GF-D8 (cell line): Measurements from ENCODE around the gene NHS.

Source experiments
- DNase-seq: peaks from one replicate; lab custom pipeline; 2025; lab: John Stamatoyannopoulos, UW

Gene NHS

GRCh38 chrX:17622331-17622730, 247.3 kb downstream of the NHS start:
- no peak for DNase-seq

DNA sequence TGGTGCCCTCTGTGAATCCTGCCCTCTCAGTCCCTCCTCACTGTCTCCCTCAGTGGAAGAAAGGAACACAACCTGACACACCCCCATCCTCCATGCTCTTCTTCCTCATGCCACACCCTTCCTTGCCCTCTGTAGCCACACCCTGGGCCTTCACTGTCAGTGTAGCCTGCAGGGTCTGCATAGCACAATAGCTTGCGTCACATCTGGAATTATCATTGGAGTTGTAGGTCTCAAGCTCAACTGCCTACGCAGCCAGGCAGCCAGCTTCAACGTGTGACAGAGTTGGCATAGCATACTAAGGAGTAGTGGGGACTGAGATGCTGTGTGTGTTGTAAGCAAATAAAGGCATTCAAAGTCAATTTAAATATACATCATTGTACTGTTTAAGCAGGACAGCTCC, 248.8 kb downstream of the NHS start:
- DNase-seq: no peak

DNA sequence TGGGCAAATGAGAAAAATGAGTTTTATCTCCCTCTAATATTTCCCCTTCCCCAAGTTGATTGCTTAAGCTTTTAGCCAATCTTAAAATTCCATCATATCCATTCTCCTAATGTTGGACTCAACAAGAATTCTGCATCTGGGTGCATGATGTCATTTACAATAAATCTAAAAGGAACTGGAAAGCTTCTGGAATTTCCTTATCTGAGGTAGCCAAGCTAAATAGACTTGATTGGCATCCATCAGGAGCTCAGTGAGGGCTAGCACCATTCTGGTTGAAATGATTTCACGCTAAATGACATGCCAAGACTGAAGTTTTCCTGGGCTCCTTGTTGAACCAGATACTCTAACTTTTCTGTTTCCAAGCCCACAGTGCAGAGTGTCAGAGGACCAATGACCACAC, 252.0 kb downstream of the NHS start:
- no peak for DNase-seq

GRCh38 chrX:17628976-17629375, 254.0 kb downstream of the NHS start:
- no peak for DNase-seq

DNA sequence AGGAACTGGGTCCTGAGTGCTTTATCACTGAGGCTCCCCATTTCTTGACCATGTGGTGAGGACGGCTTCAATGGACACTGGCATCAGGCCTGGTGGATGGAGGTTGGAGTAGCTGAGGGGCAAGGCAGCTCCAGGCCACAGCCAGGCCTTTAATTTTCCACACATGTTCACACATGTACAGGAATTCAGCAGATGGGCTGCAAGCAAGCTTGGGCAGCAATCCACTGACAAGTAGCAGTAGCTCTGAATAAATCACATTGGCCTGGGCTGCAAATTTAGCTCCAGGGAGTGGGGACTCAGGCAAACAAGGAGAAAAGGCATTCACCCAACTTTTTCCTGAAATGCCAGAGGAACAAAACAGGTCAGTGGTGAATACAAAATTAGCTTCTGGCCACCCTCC, 254.5 kb downstream of the NHS start:
- no peak for DNase-seq

GRCh38 chrX:17631647-17632046, 256.6 kb downstream of the NHS start:
- no peak for DNase-seq

GRCh38 chrX:17632942-17633341, 257.9 kb downstream of the NHS start:
- DNase-seq: no peak

GRCh38 chrX:17633546-17633945, 258.5 kb downstream of the NHS start:
- no peak for DNase-seq

GRCh38 chrX:17634542-17635207, 259.7 kb downstream of the NHS start:
- DNase-seq: no peak

DNA sequence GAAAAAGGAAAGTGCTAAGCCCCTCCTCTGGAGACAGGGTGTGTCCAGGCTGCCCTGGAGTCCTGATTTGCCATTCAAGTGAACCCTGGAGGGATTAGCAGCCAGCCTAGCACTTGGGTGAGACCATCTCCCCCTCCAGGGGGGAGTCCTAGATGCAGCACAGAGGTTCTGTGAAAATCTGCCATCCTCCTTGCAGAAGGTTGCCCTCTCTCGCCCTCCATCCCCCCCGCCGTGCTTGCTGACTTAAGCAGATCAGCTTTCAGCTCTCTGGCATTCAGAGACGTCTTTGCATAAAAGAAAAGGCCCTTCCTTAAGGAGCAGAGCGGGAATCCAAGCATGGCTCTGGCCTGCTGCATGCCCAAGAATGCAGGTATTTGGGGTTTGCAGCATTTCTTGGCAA, 260.2 kb downstream of the NHS start:
- no peak for DNase-seq

DNA sequence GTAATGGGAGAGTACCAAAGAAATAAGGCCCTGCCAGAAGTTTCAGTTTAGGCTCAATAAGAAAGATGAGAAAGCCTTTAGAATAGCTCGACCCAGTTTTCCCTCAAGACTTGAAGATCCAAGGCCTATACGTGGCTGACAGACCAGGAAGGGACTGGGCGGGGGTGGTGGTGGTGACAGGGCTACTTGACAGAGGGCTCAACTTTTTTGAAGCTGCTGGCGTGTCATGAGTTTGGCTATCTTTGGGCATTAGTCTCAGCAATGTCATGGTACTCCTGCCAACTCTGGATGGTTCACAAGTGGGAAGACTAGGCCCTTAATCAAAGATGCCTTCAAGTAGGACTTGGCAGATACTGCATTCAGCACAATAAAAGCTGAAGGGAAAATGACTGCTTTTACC, 262.2 kb downstream of the NHS start:
- DNase-seq: no peak

DNA sequence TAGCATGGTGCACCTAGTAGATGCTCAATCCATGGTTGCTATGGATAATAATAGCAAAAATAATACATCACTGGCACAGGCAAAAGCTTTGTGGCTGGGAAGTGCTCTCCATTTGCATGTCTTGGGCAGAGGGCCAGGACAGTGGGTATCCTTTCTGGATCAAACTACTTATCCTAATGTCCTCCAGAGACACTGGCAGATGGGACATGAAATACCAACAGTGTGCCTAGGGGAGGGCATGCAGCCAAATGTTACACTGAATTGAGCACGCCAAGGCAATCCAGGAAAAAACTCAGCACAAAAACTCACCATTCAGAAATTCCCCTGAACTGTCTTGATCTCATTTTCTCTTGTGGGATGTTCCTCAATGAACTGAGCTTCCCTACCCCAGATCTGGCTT, 263.7 kb downstream of the NHS start:
- no peak for DNase-seq

- no peak for DNase-seq
These were observed 267.9 kb downstream of the NHS start for GRCh38 chrX:17642891-17643290.

- no peak for DNase-seq
These were observed 268.5 kb downstream of the NHS start for GRCh38 chrX:17643528-17643927.

- no peak for DNase-seq
These were observed 269.0 kb downstream of the NHS start for GRCh38 chrX:17644001-17644400.

GRCh38 chrX:17654116-17654515, 279.1 kb downstream of the NHS start:
- DNase-seq: no peak

- DNase-seq: no peak
These were observed 280.4 kb downstream of the NHS start for GRCh38 chrX:17655211-17656034.

DNA sequence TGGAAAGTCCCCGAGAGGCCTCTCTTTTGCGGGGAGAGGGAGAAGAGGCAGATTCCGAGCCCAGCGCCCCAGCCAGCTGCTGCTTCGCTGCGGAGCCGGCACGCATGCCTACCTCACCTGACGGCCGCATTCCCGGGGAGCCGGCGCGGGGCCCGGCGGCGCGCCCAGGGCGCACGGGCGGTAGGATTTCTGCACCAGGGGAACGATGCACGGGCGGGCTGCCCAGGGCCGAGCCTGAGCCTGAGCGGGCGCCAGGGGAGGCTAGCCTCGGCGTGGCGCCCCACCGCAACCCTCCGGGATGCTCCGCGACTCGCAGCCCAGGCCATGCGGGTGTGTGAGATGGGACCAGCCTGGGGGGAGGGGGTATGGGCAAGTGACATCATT, 281.0 kb downstream of the NHS start:
- no peak for DNase-seq

DNA sequence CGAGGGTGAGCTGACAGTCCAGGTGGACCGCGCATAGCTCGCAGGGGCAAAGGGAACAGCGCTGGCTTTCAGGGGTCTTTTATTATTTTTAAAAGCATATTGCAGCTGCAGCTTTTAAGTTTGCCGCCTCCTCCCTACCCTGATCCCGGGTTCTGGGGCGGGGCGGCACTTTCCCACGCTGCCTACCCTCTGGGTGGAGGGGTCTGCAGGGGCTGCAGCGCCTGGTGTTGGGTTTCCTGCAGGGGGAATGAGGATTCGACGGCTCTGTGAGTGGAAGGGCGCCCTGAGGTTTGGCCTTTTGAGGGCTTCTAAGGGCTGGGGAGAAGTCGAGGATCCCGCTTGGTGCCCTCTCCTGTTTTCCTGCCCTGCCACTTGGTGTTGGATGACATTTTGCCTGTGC, 281.6 kb downstream of the NHS start:
- DNase-seq: no peak

- no peak for DNase-seq
These were observed 287.4 kb downstream of the NHS start for GRCh38 chrX:17662391-17662790.

GRCh38 chrX:17668929-17669328, 293.9 kb downstream of the NHS start:
- no peak for DNase-seq

DNA sequence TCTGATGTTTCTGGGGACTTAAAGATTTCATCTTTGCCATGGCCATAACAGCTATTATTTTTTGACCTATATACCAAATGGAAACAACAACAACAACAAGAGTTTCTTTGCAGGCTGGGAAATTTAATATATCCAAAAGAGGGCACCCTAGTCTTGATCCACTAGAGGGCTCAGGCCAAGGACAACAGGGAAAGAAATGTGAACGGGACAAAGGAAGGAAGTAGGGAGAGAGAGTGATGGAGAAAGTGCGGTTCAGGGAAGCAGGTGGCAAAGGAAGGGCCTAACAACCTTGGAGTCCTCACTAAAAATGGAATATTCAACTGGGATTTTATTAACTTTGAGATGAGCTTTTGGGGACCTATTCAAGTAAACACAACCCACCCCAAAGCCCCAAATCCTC, 294.5 kb downstream of the NHS start:
- DNase-seq: no peak

DNA sequence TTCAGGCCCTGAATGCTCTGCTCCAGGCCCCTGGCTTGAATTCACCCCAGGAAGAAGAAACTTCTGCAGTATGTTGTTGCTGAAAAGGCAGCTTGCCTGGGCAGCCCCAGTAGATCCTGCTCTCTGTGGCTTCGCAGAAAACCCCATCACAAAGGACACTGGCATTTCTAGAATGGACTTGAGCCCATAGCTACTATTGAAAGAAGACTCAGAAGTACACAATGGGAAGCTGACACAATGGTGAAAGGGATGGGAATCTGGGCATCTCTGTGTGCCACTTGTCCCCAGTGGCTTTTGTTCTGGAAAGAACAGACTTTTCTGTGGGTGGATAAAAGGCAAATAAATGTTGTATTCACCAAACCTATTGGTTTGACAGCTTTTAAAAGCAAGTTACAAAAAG, 294.9 kb downstream of the NHS start:
- DNase-seq: no peak

- DNase-seq: no peak
These were observed 295.9 kb downstream of the NHS start for GRCh38 chrX:17670874-17671273.
